Calu3 (cell line): ENCODE results near the gene TMEM82. TPM values are rescaled to one million over a fixed set of nuclear protein-coding genes. Genes with fewer than 3 reads are reported as not detected.

Source experiments
- BruUV-seq: library from RNA; stranded (reverse); fragments of 400-500 nt; replicated peaks from 2 replicates; lab custom pipeline; 2021; lab: Mats Ljungman, UMichigan
- CTCF ChIA-PET: fragments of 300-600 bp; sonication (Branson Sonifier 250); formaldehyde crosslinking; loops from one replicate; lab custom pipeline; 2022; ENCODE audit warnings: antibody characterized with exemption; lab: Charles Lee
- DNase-seq: peaks from one replicate; pipeline ENCODE4 v3.0.0; 2022
- H3K27ac Mint-ChIP-seq: one replicate; pipeline ENCODE4 v1.8.0; 2022; ENCODE audit warnings: mixed read lengths; ENCODE audit not compliant: unreplicated experiment
- H3K27me3 Mint-ChIP-seq: one replicate; pipeline ENCODE4 v1.8.0; 2022; ENCODE audit warnings: mixed read lengths; ENCODE audit not compliant: unreplicated experiment
- H3K36me3 Mint-ChIP-seq: one replicate; pipeline ENCODE4 v1.8.0; 2022; ENCODE audit warnings: mild to moderate bottlenecking, moderate library complexity, mixed read lengths; ENCODE audit not compliant: insufficient read depth, unreplicated experiment
- H3K4me1 Mint-ChIP-seq: one replicate; pipeline ENCODE4 v1.8.0; 2022; ENCODE audit warnings: mild to moderate bottlenecking, low read depth, mixed read lengths; ENCODE audit not compliant: unreplicated experiment
- H3K4me3 Mint-ChIP-seq: one replicate; pipeline ENCODE4 v1.8.0; 2022; ENCODE audit warnings: mild to moderate bottlenecking, low read depth, moderate library complexity, mixed read lengths; ENCODE audit not compliant: unreplicated experiment
- H3K9me3 Mint-ChIP-seq: one replicate; pipeline ENCODE4 v1.8.0; 2022; ENCODE audit warnings: low read depth, mixed read lengths; ENCODE audit not compliant: unreplicated experiment
- intact Hi-C: fragments of 100-400 bp; cut with micrococcal nuclease; formaldehyde crosslinking; loops from one replicate; pipeline ENCODE4 v1.10.0; 2022; ENCODE audit not compliant: unreplicated experiment
- total RNA-seq: library from RNA; stranded (reverse); gene quantifications from 2 replicates; pipeline ENCODE4 v1.2.3, GENCODE V29; 2022
- TF ChIP-seq, protein P1 (sequence below): fragments of 200-600 bp; IDR thresholded peaks from one replicate; pipeline ENCODE4 v1.8.0; 2022; ENCODE audit warnings: antibody characterized with exemption; ENCODE audit not compliant: unreplicated experiment

TMEM82 gene
- total RNA-seq, 1 experiment from 2014 or later, result not detected

GRCh38 chr1:15740924-15741850 lies 1.1 kb upstream of the TMEM82 start:
- peaks cover 9% of the 10 kb centered on the region for H3K4me1 Mint-ChIP-seq
- TF ChIP-seq, protein P1, sequence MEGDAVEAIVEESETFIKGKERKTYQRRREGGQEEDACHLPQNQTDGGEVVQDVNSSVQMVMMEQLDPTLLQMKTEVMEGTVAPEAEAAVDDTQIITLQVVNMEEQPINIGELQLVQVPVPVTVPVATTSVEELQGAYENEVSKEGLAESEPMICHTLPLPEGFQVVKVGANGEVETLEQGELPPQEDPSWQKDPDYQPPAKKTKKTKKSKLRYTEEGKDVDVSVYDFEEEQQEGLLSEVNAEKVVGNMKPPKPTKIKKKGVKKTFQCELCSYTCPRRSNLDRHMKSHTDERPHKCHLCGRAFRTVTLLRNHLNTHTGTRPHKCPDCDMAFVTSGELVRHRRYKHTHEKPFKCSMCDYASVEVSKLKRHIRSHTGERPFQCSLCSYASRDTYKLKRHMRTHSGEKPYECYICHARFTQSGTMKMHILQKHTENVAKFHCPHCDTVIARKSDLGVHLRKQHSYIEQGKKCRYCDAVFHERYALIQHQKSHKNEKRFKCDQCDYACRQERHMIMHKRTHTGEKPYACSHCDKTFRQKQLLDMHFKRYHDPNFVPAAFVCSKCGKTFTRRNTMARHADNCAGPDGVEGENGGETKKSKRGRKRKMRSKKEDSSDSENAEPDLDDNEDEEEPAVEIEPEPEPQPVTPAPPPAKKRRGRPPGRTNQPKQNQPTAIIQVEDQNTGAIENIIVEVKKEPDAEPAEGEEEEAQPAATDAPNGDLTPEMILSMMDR, result no peak
- CTCF ChIA-PET, result interaction anchor here (1.1 to 1.2 kb wide), 3 partner anchors 13 to 418 kb away, joined by 3 to 7 read pairs (median 3); no protein-coding TSS in a partner anchor
- intact Hi-C loops, result loop anchor here (5.0 kb wide), 1 partner anchor 144 kb away; no protein-coding TSS in a partner anchor
- H3K27ac Mint-ChIP-seq, result no peak overlapping the region
- no peaks in the 10 kb centered on the region for H3K27me3 Mint-ChIP-seq
- no peaks in the 10 kb centered on the region for H3K9me3 Mint-ChIP-seq
- BruUV-seq, result no TSS peak
- peaks cover 6% of the 10 kb centered on the region for H3K36me3 Mint-ChIP-seq
- no peak overlapping the region for H3K4me3 Mint-ChIP-seq
- DNase-seq, result peak; percentile 85

- Mint-ChIP-seq H3K36me3 (peaks cover 6% of the 10 kb centered on the region), H3K4me3 (no peak overlapping the region), H3K27ac (no peak overlapping the region), H3K27me3 (no peaks in the 10 kb centered on the region), H3K4me1 (peaks cover 9% of the 10 kb centered on the region), H3K9me3 (no peaks in the 10 kb centered on the region)
- DNase-seq, result no peak
- intact Hi-C loops, result loop anchor here (5.0 kb wide), 1 partner anchor 147 kb away; no protein-coding TSS in a partner anchor
- CTCF ChIA-PET, result interaction anchor here (0.7 kb wide), 1 partner anchor 632 kb away, joined by 3 read pairs; no protein-coding TSS in a partner anchor
- BruUV-seq, result no TSS peak
- TF ChIP-seq, protein P1, result no peak
Observed at GRCh38 chr1:15744122-15744679, 1.9 kb downstream of the TMEM82 start.

DNA sequence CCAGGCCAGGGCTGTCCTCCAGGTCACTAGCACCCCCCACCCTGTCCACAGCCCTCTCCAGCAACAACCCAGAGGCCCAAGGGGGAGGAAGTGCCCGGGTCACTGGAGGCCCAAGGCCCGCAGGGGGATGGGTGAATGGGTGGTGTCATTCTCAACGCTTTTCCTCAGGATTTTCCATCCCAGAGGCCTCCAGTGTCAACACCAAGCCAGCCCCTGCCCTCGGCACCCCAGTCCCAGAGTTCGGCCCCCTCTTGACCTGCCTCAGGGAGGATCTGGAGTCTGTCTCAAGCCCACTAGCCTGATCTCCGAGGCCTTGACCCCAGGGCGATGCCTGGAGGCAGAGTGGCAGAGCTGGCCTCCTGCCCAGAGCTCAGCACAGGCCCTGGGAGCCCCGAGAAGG lies 5.1 kb downstream of the TMEM82 start:
- no TSS peak for BruUV-seq
- intact Hi-C loops, result no loop called here
- Mint-ChIP-seq H3K27ac (no peak overlapping the region), H3K4me1 (no peaks in the 10 kb centered on the region), H3K36me3 (no peaks in the 10 kb centered on the region), H3K9me3 (no peaks in the 10 kb centered on the region), H3K27me3 (no peaks in the 10 kb centered on the region), H3K4me3 (no peak overlapping the region)
- CTCF ChIA-PET, result no interaction called here
- DNase-seq, result no peak
- TF ChIP-seq, protein P1, result no peak

DNA sequence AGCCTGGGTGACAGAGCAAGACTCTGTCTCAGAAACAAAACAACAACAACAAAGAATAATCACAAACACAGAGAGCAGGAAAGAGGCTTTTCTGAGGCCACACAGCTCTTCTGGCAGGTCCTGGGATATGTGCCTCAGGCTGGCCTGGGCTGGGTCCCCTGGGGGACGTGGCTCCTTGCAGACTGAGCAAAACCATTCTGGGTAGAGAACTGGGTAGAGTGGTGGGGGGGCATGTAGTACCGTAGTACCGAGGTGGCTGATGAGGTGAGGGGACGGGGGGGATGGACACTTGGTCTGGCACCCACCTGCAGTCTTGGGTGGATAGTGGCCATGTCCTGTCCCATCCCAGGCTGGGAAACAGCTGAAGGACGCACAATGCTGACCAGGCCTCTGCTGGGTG lies 6.0 kb downstream of the TMEM82 start:
- Mint-ChIP-seq H3K4me1 (no peaks in the 10 kb centered on the region), H3K4me3 (no peak overlapping the region), H3K9me3 (no peaks in the 10 kb centered on the region), H3K27me3 (no peaks in the 10 kb centered on the region), H3K36me3 (no peaks in the 10 kb centered on the region), H3K27ac (no peak overlapping the region)
- TF ChIP-seq, protein P1, result no peak
- no peak for DNase-seq
- BruUV-seq, result no TSS peak
- CTCF ChIA-PET, result no interaction called here
- intact Hi-C loops, result no loop called here
